Colon (tissue), 2 donors: ENCODE results near the gene MAML1.
"Not testable (repeated sequence)": the region's sequence is repeated elsewhere in the genome, so short reads cannot be mapped to it uniquely, and the experiment has no call there.

ENCODE experiments used
- FAIRE-seq: peaks from 2 replicates; lab custom pipeline; 2012; peaks lifted over from hg19 to GRCh38; lab: Jason Lieb, UNC
- donor health status: control.
- donor health status: control.

MAML1 gene

GRCh38 chr5:179767496-179768100 is 35.0 kb downstream of the MAML1 start:
- no peak for FAIRE-seq

- FAIRE-seq = no peak
Measured at GRCh38 chr5:179768326-179769085, 35.9 kb downstream of the MAML1 start.

DNA sequence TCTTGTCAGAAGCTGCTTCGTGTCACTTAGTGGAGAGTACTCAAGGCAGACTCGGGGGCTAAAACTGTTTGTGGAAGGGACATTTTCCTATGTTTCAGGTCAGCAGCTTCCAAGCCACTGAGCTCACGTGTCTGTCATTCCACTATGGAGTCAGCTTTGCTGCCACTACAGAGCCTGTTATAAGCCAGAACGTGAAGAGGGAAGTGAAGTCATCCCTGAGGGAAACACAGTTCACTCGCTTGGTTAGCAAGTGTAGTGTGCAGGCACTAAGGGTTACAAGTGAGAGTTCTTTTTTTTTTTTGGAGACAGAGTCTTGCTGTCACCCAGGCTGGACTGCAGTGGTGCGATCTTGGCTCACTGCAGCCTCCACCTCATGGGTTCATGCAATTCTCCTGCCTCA is 36.6 kb downstream of the MAML1 start:
- FAIRE-seq = no peak

GRCh38 chr5:179769796-179770195 is 37.2 kb downstream of the MAML1 start:
- no peak for FAIRE-seq

DNA sequence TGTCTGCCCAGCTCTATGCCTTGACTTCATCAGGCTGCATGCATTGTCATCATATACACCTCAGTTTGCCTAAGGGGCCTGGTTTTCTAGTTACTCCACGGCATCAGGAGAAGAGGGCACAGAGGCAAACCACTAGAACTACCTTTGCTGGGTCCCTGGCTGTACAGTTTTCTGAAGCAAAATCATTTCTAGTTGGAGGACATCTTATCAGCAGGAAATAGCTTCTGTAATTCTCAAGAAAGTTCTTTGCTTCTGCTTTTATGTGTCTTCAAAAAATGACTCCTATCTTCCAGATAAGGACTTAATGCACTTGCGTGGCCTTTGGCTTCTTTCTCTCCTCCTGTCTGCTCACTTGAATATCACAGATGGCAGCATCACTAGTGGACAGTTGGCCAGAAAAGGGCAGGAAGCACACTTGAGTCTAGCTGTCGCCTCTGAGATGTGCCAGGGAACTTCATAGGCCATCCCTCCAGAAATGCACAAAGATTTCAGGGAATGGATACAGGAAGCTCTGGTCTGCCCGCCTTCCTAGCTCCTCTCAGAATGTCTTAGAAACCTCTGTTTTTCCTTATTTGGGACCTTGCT is 38.8 kb downstream of the MAML1 start:
- FAIRE-seq = no peak

- no peak for FAIRE-seq
Measured at GRCh38 chr5:179772351-179772750, 39.7 kb downstream of the MAML1 start.

GRCh38 chr5:179773686-179774040 is 41.0 kb downstream of the MAML1 start:
- FAIRE-seq = no peak

DNA sequence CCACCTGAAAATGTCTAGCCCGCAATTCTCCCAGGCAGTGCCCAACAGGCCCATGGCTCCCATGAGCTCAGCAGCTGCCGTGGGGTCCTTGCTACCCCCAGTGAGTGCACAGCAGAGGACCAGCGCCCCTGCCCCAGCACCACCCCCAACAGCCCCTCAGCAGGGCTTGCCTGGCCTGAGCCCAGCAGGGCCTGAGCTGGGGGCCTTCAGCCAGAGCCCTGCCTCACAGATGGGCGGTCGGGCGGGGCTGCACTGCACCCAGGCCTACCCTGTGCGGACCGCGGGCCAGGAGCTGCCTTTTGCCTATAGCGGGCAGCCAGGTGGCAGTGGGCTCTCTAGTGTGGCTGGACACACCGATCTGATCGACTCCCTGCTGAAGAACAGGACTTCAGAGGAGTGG is 41.8 kb downstream of the MAML1 start:
- FAIRE-seq = no peak

DNA sequence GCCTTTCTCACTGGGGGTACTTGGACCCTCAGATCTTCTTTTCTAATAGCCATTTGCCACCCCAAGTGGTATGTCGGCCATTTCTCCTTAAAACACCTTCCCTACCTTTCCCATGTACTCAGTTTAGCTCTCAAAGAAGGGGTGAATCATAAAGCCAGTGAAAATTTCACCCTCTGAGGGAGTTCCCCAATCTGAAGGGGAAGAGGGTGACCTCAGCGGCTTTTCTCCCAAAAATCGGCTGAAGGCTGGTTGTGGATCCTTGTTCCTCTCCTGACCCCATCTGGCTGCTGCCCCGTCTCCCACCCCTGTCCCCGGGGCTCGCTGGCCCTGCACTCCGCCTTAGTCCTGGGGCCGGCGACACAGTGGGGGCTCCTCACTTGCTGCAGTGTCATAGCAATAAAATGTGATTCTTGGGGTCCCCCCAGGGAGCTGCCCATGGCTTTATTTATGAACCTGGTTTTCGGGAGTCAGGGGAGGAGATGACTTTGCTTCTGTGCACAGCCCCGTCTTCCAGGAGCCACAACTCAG is 43.9 kb downstream of the MAML1 start:
- FAIRE-seq = no peak

DNA sequence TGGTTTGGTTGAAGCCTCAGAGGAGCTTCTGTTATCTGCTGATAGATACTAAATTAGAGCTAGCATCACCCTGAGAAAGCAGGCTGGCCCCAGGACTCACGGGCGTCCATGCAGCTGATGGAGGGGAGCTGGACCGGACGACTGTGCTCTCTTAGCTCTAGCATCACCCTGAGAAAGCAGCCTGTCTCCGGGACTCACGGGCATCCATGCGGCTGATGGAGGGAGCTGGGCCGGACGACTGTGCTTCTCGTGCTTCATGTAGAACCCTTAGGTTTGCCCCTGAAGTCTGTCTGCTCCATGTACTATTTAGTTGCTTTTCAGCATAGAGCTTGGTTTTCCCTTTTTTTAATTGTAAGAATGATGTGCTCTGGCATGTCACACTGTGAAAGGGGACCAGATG is 44.8 kb downstream of the MAML1 start:
- FAIRE-seq = no peak

DNA sequence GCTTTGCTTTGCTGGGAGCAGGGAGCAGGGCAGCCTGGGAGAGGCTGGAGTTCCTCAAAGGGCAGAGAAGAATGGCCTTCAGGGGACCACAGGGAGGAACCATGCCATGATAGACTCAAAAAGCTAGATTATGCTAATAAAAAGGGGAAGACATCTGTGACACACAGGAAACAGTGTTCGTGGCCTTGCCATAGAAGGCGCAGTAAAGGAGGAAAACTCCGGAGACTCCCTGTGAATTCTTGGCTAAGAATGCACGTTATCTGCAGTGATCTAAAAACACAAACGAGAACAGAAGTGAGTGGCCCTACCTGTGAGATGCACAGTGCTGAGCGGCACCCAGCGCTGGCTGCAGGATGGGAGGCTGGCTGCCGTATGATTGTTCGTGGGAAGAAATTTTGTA is 45.3 kb downstream of the MAML1 start:
- no peak for FAIRE-seq

DNA sequence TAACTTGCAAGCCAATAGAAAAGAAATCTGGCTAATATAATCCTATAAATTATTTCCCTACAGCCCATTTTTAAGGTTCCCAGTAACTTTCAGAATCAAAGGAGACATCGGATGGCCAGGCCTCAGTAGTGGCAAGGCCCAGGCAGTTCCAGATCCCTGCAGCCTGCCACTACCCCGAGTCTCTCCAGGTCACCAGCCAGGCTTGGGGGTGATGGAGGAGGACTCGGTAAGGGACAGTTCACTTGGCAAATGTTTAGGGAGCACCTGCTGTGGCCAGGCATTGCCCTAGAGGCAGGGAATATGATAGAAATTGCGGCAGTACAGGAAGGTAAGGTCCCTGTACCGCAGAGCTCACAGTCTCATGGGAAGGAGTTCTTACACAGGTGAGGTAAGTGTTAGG is 46.0 kb downstream of the MAML1 start:
- no peak for FAIRE-seq

DNA sequence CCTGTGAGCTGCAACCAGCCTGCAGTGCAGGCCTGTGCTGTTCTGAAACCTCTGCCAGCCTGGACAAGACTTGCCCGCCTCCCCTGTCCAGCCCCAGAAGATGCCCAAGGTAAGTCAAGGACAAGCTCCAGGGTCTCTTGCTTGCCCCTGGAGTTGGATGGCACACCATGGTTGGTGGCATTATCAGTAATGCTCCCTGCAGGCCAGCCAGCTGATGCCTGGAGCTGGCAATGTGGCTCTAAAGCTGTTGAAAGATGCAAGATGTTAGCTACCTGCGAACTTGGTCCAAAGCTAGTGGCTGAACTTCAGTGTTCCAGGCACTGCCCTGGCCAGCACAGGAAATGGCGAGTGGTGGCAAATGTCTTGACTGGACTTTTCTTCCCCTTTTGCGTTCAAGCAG is 47.2 kb downstream of the MAML1 start:
- no peak for FAIRE-seq

DNA sequence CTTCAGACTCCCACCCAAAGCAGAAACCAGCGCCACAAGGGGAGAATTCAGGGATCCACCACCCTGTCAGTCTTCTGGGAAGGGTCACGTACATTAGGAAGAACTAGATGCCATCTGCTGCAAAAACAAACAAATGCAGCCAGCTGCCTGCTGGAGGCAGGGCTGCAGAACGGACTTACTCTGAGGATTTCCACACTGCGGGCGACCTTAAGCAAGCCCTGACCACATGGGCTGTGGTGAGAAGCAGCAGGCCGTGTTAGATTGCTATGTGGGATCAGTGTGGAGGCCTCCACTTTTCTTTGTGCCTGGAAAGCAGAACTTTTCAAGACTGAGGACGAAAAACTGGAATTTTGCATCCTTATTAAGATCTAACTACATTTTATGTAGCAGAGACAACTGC is 47.7 kb downstream of the MAML1 start:
- FAIRE-seq = no peak

DNA sequence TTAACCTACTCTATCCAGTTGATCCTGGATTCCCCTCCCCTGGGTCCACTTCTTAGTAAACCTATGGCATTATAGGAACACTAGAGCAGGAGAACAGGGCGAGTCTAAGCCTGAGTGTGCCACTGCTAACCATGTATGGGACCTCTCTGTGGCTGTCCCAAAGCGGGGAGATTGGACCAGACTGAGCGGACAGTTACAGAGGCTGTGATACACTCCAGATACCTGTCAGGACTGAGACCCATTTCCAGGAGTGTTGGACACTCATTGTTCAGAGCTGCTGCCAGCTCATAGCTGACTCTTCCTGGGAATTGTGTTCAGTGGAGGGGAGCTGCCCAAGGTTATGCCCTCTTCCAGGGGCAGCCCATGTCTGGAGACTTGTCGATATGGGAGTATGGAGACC is 49.2 kb downstream of the MAML1 start:
- no peak for FAIRE-seq

DNA sequence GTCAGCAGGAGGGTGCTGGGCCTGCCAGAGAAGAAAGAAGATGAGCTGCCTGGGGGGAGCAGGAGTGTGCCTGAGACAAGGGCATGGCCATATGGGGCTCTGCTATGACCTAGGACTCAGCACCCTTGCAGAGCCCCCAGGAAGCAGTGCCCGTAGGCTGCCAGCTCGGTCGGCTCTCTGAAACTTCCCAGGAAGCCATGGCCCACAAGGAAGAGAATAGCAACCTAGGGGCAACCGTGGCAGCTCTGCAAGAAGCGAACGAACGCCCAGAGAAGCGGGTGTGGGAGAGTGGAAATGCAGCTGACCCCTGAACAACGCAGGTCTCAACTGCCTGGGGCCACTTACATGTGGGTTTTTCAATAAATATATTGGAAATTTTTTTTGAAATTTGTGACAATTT is 50.5 kb downstream of the MAML1 start:
- FAIRE-seq = no peak

GRCh38 chr5:179786861-179787260 is 54.2 kb downstream of the MAML1 start:
- FAIRE-seq = no peak

DNA sequence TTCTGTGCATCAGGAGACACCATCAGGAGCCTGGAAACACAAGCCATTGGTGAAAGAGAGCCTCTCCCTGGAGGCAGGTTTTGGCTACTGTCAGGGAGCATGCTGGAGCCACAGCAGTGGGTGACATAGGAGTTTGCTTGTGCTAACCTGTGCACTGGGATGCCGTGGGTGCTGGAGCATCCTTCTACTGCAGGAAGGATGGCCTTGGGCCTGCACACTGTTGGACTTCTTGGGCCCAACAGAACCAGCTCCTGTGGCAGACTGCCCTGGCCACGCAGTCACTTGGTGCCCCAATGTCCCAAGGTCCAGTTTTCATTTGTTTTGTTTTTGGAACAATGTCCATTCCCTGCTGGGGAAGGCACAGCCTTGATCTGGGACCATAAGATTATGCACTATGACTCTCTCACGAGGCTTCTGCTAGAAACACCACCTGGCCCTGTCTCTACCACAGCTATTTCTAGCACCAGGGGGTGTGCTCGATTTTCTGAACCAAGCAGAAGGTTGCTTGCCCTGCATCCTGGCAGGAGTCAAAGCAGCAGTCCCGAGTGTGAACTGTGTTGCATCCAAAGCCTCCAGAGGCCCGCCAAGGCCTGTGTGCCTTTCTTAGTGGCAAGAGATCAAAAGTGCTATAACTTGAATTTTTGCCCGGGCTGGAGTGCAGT is 55.7 kb downstream of the MAML1 start:
- no peak for FAIRE-seq

GRCh38 chr5:179789278-179789677 is 56.7 kb downstream of the MAML1 start:
- FAIRE-seq = not testable (repeated sequence)

DNA sequence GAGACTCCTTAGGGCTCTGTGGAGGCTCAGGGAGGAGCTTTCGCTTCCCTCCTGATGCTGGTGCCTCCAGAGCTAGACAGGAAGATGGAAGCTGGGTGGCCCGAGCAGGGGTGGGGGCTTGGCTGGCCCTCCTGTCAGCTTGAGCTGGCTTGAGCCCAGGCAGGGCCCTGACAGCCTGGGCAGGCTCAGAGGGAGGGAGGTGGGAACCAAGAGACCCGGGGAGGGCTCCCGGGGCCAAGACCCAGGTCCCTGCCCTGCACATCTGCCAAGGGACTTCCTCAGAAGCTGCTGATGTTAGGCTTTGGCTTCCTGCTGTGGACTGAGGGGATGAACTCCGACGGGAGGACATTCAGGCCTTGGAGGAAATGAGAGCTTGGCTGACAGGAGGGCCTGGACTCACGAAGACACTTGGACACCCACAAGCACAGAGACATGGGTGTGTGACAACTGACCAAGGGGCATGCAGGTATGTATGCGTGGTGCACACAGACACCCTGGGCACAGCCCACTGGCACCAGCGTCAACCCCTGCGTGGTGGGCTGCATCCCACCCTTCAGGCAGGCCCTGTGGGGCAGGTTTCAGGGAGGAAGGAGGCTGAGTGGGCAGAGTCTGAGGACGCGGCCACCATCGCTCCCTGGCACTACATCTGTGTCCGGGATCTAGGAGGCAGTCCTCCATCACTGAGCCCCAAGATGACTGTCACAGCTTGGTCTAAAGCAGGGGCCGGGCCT is 59.4 kb downstream of the MAML1 start:
- no peak for FAIRE-seq

DNA sequence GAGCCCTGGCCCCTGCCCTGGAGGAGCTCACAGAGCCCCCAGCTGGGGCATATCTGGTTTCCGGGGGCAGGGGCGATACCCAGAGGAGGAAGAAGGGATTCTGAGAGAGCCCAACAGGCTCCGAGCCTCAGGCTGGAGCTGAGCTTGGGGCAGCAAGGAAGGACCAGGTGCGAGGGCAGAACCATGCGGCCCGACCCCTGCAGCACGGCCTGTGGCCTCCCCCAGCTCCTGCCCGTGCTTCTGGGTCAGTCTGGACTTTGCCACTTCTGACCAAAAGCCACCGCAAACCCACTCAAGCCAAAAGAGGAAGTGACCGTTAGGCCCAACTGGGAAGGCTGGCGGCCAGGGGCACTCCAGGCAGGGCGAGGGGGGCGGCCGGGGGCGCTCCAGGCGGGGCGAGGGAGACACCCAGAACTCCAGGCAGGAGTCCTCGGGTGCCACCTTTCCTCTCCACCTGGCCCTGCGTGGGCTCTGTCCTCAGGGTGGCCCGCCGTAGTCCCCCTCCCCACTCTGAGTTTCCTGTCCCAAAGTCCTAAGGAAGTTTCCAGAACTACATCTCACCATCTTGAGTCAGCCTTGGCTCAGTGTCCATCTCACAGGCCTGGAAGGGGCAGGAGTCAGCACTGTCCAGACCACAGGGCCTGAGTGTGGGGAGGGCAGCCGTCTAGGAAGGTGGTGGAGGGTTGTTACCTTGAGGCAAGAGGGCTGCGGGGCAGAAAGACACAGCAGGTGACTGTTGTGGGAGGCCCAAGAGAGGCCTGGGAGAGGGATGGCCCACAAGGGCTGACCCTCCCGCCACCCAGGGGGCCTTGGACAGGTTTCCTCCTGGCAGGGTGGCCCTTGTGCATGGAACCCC is 60.2 kb downstream of the MAML1 start:
- no peak for FAIRE-seq
